Measurements from ENCODE around the gene SMIM17. TPM values are rescaled to one million over a fixed set of nuclear protein-coding genes. Genes with fewer than 3 reads are reported as not detected.

The SMIM17 gene
- total RNA-seq, 1 donor from 2014 or later = 1.2 TPM

Other genes with a start within 250 kb of the SMIM17 start
- gene ZNF582, start 249.6 kb upstream of the SMIM17 start, total RNA-seq = 1.2 and 4.0 TPM in 2 replicates
- gene ZNF583, start 238.8 kb upstream of the SMIM17 start, total RNA-seq = 1.9 and 6.4 TPM in 2 replicates
- gene ZNF667, start 165.8 kb upstream of the SMIM17 start, total RNA-seq = 2.6 and 4.0 TPM in 2 replicates
- gene ZNF471, start 135.3 kb upstream of the SMIM17 start, total RNA-seq = 2.2 and 2.8 TPM in 2 replicates
- gene ZFP28, start 104.2 kb upstream of the SMIM17 start, total RNA-seq = 5.4 and 6.3 TPM in 2 replicates
- gene ZNF470, start 75.7 kb upstream of the SMIM17 start, total RNA-seq = 3.3 and 3.5 TPM in 2 replicates
- 24.4 and 24.8 TPM in 2 replicates for gene ZNF71, start 47.9 kb upstream of the SMIM17 start, total RNA-seq
- gene ZNF835, start 28.6 kb downstream of the SMIM17 start, total RNA-seq = 0.18 and 0.34 TPM in 2 replicates
- gene PEG3, start 197.6 kb downstream of the SMIM17 start, total RNA-seq = 0.34 and 0.93 TPM in 2 replicates
- not detected in 2 replicates for gene ZIM2, start 197.6 kb downstream of the SMIM17 start, total RNA-seq